PC-3 (cell line): ENCODE results near the gene ZFP36. TPM values are rescaled to one million over a fixed set of nuclear protein-coding genes. Genes with fewer than 3 reads are reported as not detected.

Experiments
- ATAC-seq: fragments of 200-7000 bp; cut with Tn5 transposase; 2 replicates; pipeline ENCODE4 v1.9.1; 2020; ENCODE audit warnings: mild to moderate bottlenecking, moderate library complexity
- BruUV-seq: library from RNA; stranded (reverse); fragments of 400-500 nt; replicated peaks from 2 replicates; lab custom pipeline; 2021; lab: Mats Ljungman, UMichigan
- CTCF ChIA-PET: fragments of 300-600 bp; sonication (Branson Sonifier 250); formaldehyde crosslinking; loops from one replicate; lab custom pipeline; 2022; ENCODE audit warnings: antibody characterized with exemption; lab: Charles Lee
- POLR2A ChIA-PET: fragments of 300-600 bp; sonication (Branson Sonifier 250); formaldehyde crosslinking; loops from one replicate; lab custom pipeline; 2022; ENCODE audit warnings: antibody characterized with exemption; ENCODE audit not compliant: unreplicated experiment; lab: Charles Lee
- DNase-seq: peaks from one replicate; pipeline ENCODE4 v3.0.0-alpha.2; 2015
- H2AFZ ChIP-seq: fragments of 300-600 bp; sonication (generic); 2 replicates; pipeline ENCODE4 v1.6.0; 2016; ENCODE audit warnings: antibody characterized with exemption, low read length
- H3F3A ChIP-seq: fragments of 300-600 bp; sonication (generic); one replicate; pipeline ENCODE4 v1.6.0; 2017; ENCODE audit warnings: antibody characterized with exemption, low read length, control low read depth, mild to moderate bottlenecking; ENCODE audit not compliant: unreplicated experiment
- H3K27ac ChIP-seq: fragments of 300-600 bp; sonication (generic); 2 replicates; pipeline ENCODE4 v1.5.1; 2016; ENCODE audit warnings: mild to moderate bottlenecking, low read length
- H3K27me3 ChIP-seq: fragments of 300-600 bp; sonication (generic); 2 replicates; pipeline ENCODE4 v1.6.1; 2016; ENCODE audit warnings: low read length, mixed read lengths
- H3K36me3 ChIP-seq: fragments of 300-600 bp; sonication (generic); 2 replicates; pipeline ENCODE4 v1.6.1; 2016; ENCODE audit warnings: low read depth, mixed run types, low read length, mixed read lengths
- H3K4me1 ChIP-seq: fragments of 300-600 bp; sonication (generic); 2 replicates; pipeline ENCODE4 v1.5.1; 2016; ENCODE audit warnings: low read length; ENCODE audit not compliant: insufficient read depth
- H3K4me2 ChIP-seq: fragments of 300-600 bp; sonication (generic); 2 replicates; pipeline ENCODE4 v1.6.0; 2016; ENCODE audit warnings: low read length
- H3K4me3 ChIP-seq: fragments of 300-600 bp; sonication (generic); 2 replicates; pipeline ENCODE4 v1.5.1; 2016; ENCODE audit warnings: mild to moderate bottlenecking, low read length, mixed read lengths
- H3K79me2 ChIP-seq: fragments of 300-600 bp; sonication (generic); 2 replicates; pipeline ENCODE4 v1.6.1; 2017; ENCODE audit warnings: low read length, mixed read lengths
- H3K9ac ChIP-seq: fragments of 300-600 bp; sonication (generic); 2 replicates; pipeline ENCODE4 v1.6.0; 2016; ENCODE audit warnings: mild to moderate bottlenecking, low read length
- H3K9me2 ChIP-seq: fragments of 300-600 bp; sonication (generic); replicated peaks from 2 replicates; pipeline ENCODE4 v1.6.1; 2016; ENCODE audit warnings: mixed run types, low read length, mixed read lengths
- H3K9me3 ChIP-seq: fragments of 300-600 bp; sonication (generic); 2 replicates; pipeline ENCODE4 v1.6.1; 2016; ENCODE audit warnings: low read length, mixed read lengths
- H4K20me1 ChIP-seq: fragments of 300-600 bp; sonication (generic); 2 replicates; pipeline ENCODE4 v1.6.1; 2016; ENCODE audit warnings: low read length, mixed read lengths
- EZH2 ChIP-seq: fragments of 300-600 bp; sonication (generic); IDR thresholded peaks from one replicate; pipeline ENCODE4 v1.6.1; 2017; ENCODE audit warnings: antibody characterized with exemption, mild to moderate bottlenecking, low read length; ENCODE audit not compliant: unreplicated experiment
- EZH2phosphoT487 ChIP-seq: fragments of 300-600 bp; sonication (generic); IDR thresholded peaks from 2 replicates; pipeline ENCODE4 v1.6.1; 2018; ENCODE audit warnings: mild to moderate bottlenecking, antibody characterized with exemption, low read length, borderline replicate concordance
- intact Hi-C: fragments of 100-400 bp; cut with micrococcal nuclease; formaldehyde crosslinking; loops from 2 replicates; pipeline ENCODE4 v1.9.0; 2023
- total RNA-seq: library from RNA; depleted of rRNA; stranded (reverse); fragments of >200 nt; gene quantifications from 2 replicates; pipeline ENCODE4 v1.2.3, GENCODE V29; 2014
- TF ChIP-seq, protein P1 (sequence below): fragments of 300-600 bp; sonication (generic); conservative IDR thresholded peaks from 2 replicates; pipeline ENCODE4 v1.5.1; 2017; ENCODE audit warnings: antibody characterized with exemption, low read depth, mild to moderate bottlenecking, low read length

ZFP36 gene
- total RNA-seq, 1 experiment from 2014 or later: 32.7 TPM

DNA sequence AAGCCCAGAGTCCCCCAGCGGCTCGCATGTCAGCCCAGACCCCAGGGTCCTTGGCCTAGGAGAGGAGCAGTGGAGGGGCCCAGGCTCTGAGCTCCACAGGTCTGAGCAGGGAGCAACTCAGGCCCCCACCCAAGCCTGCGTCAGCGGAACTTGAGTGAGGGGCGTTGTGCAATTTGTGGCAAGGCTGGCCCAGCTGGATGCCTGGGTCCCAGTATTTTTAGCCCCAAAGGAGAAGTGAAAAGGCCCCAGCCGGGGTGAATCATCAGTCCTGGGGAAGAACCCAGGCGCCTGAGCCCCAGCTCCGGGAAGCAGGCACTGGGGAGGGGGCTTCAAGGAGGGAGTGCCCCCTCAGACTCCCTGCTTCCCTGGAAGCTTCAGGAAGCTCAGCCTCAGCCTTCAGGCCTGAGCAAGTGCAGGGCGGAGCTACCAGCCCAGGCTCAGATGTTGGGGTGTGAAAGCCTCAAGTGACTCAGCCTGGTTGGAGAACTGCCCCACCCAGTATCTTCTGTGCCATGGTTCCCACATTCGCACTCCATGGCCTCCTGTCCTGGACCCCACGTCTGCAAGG is 8.3 kb upstream of the ZFP36 start:
- Histone ChIP-seq H3K36me3 (no peaks in the 10 kb centered on the region), H3F3A (no peaks in the 10 kb centered on the region), H3K27me3 (no peaks in the 10 kb centered on the region), H2AFZ (no peak overlapping the region), H3K79me2 (no peaks in the 10 kb centered on the region), H3K9me2 (no peaks in the 10 kb centered on the region), H3K4me1 (peaks cover 38% of the 10 kb centered on the region), H3K27ac (peak overlapping the region; percentile 68), H4K20me1 (no peaks in the 10 kb centered on the region), H3K4me3 (no peak overlapping the region), H3K4me2 (peak overlapping the region; percentile 57), H3K9me3 (no peaks in the 10 kb centered on the region), H3K9ac (peak overlapping the region; percentile 52)
- ChIA-PET POLR2A (interaction anchor here (0.6 to 1.1 kb wide), 3 partner anchors 9 to 56 kb away, joined by 3 to 5 read pairs (median 4); partner anchors contain the start of genes RPS16 and SAMD4B), CTCF (interaction anchor here (0.6 kb wide), 1 partner anchor 43 kb away, joined by 13 read pairs; no protein-coding TSS in a partner anchor)
- DNase-seq (peak; percentile 42), ATAC-seq (no peak)
- TSS peak; percentile 11 for BruUV-seq
- TF ChIP-seq EZH2phosphoT487: no peak
- TF ChIP-seq, protein P1, sequence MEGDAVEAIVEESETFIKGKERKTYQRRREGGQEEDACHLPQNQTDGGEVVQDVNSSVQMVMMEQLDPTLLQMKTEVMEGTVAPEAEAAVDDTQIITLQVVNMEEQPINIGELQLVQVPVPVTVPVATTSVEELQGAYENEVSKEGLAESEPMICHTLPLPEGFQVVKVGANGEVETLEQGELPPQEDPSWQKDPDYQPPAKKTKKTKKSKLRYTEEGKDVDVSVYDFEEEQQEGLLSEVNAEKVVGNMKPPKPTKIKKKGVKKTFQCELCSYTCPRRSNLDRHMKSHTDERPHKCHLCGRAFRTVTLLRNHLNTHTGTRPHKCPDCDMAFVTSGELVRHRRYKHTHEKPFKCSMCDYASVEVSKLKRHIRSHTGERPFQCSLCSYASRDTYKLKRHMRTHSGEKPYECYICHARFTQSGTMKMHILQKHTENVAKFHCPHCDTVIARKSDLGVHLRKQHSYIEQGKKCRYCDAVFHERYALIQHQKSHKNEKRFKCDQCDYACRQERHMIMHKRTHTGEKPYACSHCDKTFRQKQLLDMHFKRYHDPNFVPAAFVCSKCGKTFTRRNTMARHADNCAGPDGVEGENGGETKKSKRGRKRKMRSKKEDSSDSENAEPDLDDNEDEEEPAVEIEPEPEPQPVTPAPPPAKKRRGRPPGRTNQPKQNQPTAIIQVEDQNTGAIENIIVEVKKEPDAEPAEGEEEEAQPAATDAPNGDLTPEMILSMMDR: no peak
- no peak for TF ChIP-seq EZH2
- intact Hi-C loops: no loop called here

DNA sequence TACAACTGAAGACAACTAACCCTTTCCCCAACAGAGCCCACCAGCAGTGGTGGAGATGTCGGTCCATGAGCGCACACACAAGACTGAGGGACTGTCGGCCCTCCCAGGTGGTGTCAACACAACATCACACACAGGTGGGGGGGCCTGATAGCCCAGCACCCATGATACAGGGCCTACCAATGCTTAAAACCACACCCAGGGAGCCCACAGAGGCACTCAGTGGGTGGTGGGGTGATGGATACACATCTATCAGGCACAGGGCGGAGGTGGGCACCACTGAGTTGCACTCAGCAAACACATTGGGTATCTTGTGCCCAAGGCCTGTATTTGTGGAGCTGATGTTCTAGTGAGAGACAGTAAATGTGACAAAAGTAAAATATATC is 7.0 kb upstream of the ZFP36 start:
- BruUV-seq: no TSS peak
- POLR2A ChIA-PET: no interaction called here
- no peak overlapping the region for H3K27ac ChIP-seq
- no peaks in the 10 kb centered on the region for H3K79me2 ChIP-seq
- intact Hi-C loops: no loop called here
- no peak overlapping the region for H3K4me3 ChIP-seq
- H4K20me1 ChIP-seq: no peaks in the 10 kb centered on the region
- H3F3A ChIP-seq: no peaks in the 10 kb centered on the region
- TF ChIP-seq EZH2: no peak
- TF ChIP-seq, protein P1: no peak
- no peak for TF ChIP-seq EZH2phosphoT487
- no peaks in the 10 kb centered on the region for H3K27me3 ChIP-seq
- no peaks in the 10 kb centered on the region for H3K9me2 ChIP-seq
- H3K4me1 ChIP-seq: peaks cover 42% of the 10 kb centered on the region
- ATAC-seq: no peak
- H3K9ac ChIP-seq: no peak overlapping the region
- no peaks in the 10 kb centered on the region for H3K36me3 ChIP-seq
- DNase-seq: no peak
- CTCF ChIA-PET: no interaction called here
- H2AFZ ChIP-seq: no peak overlapping the region
- H3K4me2 ChIP-seq: no peak overlapping the region
- H3K9me3 ChIP-seq: no peaks in the 10 kb centered on the region

DNA sequence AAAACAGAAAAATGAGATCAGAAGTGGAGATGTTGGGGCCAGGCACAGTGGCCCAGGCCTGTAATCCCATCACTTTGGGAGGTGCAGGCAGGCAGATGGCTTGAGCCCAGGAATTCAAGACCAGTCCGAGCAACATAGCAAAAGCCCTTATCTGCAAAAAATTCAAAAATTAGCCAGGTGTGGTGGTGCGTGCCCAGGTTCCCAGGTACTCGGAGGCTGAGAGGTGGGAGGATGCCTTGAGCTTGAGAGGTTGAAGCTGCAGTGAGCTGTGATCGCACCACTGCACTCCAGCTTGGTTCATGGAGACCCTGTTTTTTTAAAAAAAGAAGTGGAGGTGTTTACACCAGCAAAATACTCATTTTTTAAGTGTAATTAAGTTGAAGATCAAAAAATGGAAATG is 6.6 kb upstream of the ZFP36 start:
- no peak for DNase-seq
- Histone ChIP-seq H3K9me2 (no peaks in the 10 kb centered on the region), H3K4me3 (no peak overlapping the region), H3K9ac (no peak overlapping the region), H3K9me3 (no peaks in the 10 kb centered on the region), H3K27me3 (no peaks in the 10 kb centered on the region), H3K4me1 (peaks cover 42% of the 10 kb centered on the region), H2AFZ (no peak overlapping the region), H4K20me1 (no peaks in the 10 kb centered on the region), H3K79me2 (no peaks in the 10 kb centered on the region), H3F3A (no peaks in the 10 kb centered on the region), H3K4me2 (no peak overlapping the region), H3K36me3 (no peaks in the 10 kb centered on the region), H3K27ac (no peak overlapping the region)
- ChIA-PET POLR2A (no interaction called here), CTCF (no interaction called here)
- ATAC-seq: no peak
- TF ChIP-seq EZH2phosphoT487: no peak
- TF ChIP-seq EZH2: no peak
- TF ChIP-seq, protein P1: no peak
- intact Hi-C loops: no loop called here
- no TSS peak for BruUV-seq
